Posterior vena cava (tissue), 2 donors: ENCODE results near the gene LRRC4C. TPM values are rescaled to one million over a fixed set of nuclear protein-coding genes. Genes with fewer than 3 reads are reported as not detected.

ENCODE experiments used
- DNase-seq: peaks from one replicate; pipeline ENCODE4 v3.0.0-alpha.2; 2020; ENCODE audit warnings: low spot score
- intact Hi-C, 2 donors: fragments of 100-400 bp; cut with DNase I; formaldehyde crosslinking; loops; one replicate each; pipeline versions ENCODE4 v1.14.1 to v1.14.2; 2022 to 2023
- total RNA-seq, 2 donors: library from RNA; stranded (reverse); fragmentation: NEBNext Ultra II Directional; extraction: Animal tissue kit (Norgen Biotek cat#: 25700); gene quantifications; one replicate each; pipeline ENCODE4 v1.2.1, GENCODE V29; 2021
- donor health status: DM: yes; HTN: yes; CAD: no.
- donor health status: DM: yes; HTN: yes; CAD: no.

Gene LRRC4C
- total RNA-seq, 2 donors from 2014 or later = 0.48 to 0.69 TPM

DNA sequence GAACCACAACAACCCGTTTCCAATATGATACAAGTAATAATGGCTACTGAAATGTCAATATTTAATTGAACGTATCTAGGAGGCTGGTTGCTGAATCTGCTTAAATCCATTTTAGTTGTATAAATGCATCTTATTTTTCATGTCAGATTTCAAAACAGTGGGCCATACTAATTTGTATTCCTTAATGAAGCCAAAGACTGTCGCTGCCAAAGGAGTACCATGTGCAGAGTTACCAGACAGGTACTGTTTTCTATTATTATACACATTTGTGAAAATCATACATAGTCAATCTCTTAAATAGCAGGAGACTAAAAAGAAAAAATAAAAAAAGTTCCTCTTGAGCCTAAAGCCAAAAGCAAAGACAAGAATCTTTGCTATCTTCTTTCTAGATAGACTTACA lies 632.3 kb downstream of the LRRC4C start:
- intact Hi-C loops = no loop called here
- no peak for DNase-seq

DNA sequence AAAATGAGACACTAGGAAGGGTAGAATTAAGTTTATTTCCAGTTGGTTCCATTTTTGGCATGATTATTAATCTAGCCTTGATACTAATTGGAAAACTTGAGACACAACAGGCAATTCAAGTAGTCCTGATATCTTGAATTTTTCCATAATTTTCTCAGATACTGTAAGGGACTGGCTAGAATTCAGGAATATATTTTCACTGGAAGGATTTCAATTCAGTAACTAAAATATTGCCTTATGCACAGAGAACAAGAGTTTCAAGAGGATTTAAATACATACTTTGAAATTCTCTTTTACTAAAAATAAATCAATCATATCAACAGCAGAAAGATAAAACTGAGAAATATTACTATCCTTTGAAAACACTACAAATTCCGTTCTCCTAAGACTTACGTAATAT lies 632.9 kb downstream of the LRRC4C start:
- no peak for DNase-seq
- intact Hi-C loops = no loop called here

DNA sequence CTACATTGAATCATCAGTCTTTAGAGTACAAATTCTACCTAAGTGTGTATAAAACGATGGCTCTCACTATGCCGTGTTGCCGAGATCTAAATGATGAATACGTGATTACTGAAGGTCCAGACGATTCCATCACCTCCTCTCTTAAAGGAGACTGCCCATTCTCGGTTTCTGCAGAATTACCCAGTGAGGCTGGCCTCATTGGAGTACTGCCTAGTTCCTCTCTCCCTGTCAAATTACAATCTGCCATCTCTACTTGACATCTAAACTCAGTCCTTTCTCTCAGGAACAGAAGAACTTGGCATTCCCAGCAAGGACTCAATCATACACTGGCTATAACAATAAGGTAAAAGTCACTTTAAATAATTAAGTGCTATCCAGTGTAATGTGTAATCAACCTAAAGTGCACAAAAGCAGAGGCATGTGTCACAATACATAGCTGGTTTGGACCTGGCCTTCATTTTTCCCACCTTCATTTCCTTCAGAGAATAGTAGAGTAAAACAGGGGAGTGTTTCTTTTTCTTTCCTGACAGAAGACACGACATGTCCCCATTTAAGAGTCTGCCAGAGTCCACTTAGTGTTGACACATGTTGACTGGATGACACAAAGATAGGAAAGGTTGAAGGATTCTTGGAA lies 634.1 kb downstream of the LRRC4C start:
- intact Hi-C loops = no loop called here
- DNase-seq = no peak

DNA sequence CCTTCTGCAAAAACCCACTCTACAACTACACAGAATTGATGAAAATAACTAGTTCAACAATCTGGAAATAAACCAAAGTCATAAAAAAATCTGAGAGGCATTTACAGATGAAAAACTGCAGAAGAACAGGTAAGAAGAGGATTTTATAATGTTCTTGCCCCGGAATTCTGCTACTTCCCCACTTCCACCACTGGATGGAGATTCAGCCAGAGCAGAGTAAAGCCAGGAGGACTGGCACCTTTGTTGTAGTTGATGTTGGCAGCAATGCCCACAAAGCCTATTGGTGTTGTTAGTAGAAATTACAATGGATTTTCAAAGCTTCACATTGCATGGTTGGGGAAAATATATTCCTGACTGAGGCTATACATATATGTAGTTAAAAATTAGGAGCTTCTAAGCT lies 640.2 kb downstream of the LRRC4C start:
- no peak for DNase-seq
- intact Hi-C loops = no loop called here

DNA sequence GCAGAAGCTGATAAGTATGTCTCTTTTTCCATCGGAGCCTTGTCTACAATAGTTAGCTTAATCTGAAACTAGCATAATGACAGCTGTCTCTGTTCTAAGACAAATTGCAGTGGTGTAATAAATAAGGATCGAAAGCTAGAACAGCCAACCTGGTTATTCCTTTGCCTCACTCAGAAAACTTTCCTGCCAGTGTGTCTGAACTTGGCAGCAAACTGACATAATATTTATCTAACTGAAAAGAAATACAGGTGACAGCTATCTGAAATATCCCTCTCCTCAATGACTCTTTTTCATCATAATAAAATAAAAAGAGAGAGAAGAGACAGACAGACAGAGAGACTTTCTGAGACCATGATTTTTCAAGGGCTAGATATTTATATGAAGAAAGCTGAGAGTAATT lies 642.5 kb downstream of the LRRC4C start:
- intact Hi-C loops = no loop called here
- no peak for DNase-seq

DNA sequence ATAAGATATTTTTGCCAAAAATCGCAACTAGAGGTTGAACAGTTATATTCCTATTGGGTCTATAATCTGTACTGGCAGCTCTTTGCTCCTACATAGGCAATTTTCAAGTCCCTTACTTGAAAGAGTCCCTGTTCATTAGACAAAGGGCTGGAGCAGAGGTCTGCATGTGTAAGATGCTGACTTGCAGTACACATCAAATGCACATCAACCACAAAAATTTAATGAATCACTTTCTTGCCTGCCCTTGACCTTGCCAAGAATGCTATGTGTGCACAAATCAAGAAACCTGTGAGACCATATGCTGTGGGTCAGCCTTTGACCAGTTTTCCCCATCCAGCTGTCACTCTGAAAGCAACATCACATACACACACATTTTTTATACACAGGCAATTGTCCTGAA lies 661.5 kb downstream of the LRRC4C start:
- DNase-seq = no peak
- intact Hi-C loops = no loop called here

DNA sequence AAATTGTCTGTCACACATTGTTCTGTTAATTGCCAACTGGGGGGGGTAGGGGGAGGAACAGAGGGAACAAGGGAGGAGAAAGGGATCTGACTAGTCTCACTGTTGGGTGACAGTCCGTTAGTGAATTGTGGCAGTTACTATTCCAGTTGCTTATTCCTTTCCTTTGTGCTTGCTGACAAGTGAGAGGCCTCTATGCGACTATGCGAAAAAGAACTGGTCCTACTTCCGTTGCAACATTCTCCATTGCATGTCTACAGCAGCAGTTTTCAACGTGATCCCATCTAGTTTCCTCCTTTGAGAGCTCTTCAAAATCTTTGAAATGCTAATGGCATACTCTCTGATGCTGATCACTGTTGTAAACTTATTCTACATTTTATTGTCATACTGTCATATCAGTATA lies 672.2 kb downstream of the LRRC4C start:
- intact Hi-C loops = no loop called here
- DNase-seq = no peak

DNA sequence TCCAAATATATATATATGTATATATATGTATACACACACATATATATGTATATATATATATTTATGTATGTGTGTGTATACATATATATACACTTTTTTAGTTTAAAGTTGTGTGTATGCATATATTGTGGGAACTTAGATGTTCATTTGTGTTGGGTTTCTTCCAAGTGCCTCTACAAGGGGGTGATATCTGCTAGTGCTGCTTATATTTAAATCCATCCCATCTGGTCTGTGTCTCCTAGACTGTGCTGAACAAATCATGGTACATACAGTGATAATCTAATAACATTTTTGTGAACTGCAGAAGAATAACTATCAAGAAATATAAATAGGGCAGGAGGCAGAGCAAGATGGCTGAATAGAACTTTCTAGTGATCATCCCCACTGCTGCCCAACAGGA lies 696.4 kb downstream of the LRRC4C start:
- intact Hi-C loops = no loop called here

DNA sequence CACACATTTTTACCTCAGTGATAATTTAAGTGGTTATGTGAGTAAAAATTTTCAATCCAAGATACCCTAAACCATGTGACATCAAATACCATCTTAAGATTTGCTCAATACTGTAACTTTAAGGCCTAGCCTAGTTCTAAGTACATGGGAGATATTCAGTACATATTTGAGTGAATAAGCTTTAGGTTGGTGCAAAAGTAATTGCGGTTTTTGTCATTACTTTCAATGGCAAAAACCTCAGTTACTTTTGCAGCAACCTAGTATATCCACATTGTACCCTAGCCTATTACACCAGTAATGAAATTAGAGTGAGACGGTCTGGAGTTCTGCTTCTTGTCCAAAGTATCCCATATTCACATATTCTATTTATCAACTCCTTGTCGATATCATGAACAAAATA lies 700.1 kb downstream of the LRRC4C start:
- no peak for DNase-seq
- intact Hi-C loops = no loop called here

More for the DNA sequence above, 696.4 kb downstream of the LRRC4C start:
- DNase-seq = no peak

DNA sequence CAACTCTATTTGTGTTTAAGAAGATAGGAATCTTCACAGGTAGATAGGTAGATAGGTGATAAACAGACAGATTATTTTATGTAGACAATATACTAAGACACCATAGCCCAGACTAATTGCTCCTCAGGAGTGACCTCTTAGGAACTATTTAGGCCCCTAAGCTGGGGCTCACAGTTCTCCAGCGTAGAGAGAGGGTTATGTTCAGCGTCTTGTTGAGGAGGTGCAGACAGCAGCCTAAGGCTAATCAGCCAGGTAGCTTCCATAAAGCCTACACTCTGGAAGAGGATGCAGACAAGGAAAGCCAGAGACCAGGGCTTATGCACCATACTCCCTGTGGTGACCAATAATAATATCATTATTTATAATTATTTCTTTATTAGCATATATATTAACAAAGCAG lies 705.2 kb downstream of the LRRC4C start:
- intact Hi-C loops = no loop called here
- no peak for DNase-seq

DNA sequence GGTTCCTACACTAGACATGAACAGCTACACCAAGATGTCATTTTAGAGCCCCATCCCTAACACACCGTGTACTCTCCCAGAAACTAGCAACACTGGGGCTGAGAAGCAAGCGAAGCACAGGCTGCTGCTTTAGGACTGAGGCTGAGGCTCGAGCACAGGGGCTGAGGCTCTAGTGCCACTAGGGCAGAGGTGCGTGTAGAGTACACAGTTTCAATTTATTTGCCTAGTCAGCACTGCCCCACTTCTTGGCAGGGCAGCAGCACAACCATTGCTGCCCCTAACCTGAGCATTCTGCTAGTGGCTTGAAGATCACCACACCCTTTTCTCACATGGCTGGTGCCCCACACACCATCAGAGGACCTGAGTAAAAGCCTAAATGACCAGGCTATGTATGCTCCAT lies 713.2 kb downstream of the LRRC4C start:
- intact Hi-C loops = no loop called here
- DNase-seq = no peak

DNA sequence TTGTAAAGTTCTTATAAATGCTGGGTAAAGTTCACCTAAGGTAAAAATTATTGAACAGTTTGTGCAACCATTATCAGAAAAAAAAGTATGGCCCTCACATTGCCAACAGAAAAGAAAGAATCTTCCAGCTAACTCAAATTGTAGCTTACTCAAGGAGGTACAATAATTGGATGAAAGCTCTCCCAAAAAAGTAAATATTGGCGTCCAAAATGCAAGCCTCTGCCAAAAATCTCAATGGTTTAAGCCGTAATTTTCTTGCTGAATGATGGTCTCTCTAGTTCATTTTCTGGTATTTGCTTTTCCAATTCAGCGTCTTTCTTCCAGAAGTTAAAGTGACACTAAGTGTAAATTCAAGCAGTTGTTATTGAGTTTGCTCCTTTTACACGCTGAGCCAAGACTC lies 727.3 kb downstream of the LRRC4C start:
- DNase-seq = no peak
- intact Hi-C loops = no loop called here

DNA sequence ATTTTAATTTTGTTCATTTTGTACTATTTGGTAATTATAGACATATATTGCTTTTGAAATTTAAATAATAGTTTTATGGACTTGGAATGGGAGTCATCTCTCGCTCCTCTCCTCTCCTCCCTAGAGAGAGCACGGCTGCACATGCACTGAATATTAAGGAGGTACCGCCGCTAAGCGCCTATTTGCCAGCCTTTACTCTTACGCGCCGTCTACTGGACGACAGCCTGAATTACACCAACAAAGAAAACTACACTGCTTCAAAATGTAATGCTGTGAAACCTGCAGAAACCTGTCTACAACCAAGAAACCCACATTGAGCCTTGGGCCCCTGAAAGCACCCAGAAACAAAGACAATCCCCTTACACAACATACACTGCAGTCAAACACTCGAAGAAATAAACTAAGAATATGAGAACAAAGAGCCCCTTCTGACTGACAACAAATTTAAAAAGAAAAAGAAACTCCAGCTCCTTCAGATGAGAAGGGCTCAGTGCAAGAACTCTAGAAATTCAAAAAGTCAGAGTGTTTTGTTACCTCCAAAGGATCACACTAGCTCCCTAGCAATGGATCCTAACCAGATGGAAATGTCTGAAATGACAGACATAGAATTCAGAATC lies 737.2 kb downstream of the LRRC4C start:
- no peak for DNase-seq
- intact Hi-C loops = no loop called here

DNA sequence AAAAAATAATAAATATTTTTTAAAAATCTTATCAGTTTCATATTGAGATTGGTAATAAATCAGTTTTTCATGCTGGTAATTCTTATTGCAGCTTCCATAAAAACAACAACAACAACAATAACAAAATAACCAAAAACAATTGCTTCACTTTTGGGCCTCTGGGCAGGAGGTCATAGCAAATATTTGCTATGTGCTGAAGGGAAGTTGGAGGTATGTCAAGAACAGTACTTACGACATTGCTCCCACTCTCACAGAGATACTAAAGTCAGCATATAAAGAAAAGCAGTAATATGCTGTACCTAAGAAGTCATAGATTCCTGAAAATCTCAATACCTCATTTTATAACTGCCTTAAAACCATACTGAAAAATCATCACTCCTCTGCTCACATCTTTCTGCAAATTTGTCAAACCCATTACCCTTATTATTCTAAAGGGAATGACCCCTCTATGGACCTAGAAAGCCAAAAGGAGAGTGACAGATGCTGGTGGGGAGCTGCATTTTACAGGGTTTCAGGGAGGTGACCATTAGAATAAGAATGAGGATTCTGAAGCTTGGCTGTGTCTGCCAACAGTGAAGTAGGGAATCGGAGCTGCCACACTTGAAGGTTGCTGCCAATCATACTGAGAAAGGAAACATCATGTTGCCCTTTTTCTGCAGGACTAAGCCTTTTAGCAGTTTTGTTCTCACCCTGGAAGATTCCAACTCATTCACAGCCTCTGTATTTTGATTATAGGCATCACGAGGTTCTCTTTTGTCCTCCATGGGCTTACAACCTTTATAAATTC lies 742.9 kb downstream of the LRRC4C start:
- no peak for DNase-seq
- intact Hi-C loops = no loop called here

DNA sequence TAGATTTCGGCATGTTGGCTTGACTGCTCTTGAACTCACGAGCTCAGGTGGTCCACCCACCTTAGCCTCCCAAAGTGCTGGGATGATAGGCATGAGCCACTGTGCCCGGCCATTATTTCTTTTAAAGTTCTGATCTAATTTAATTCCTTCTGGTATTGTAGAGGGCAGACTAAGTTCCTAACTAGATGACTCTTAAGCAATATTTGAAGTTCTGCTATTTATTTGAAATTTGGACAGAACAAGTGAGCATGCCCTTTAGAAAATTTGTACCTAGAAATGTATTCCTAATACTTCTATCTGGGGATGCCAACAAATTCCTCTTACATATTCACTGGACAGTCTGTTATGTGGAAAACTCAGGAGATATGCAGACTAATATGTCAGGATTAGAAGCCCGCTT lies 746.4 kb downstream of the LRRC4C start:
- DNase-seq = no peak
- intact Hi-C loops = no loop called here

DNA sequence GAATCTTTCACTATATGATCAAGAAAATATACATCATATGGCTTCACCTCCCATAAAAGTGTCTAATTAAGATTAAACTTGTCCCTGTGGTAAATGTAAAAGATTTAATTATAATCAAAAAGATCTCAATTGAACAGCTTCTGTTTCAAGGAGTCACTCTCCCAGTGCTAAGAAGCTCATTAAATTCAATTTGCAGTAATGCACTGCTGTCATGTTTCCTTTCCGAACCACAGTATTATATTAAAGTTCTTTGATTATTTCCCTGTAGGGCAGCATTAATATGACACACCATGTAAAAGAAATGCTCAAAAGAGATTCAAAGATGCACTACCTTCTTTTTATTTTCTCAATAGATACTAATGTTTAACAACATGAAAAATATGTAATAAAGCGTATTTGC lies 758.4 kb downstream of the LRRC4C start:
- intact Hi-C loops = no loop called here
- no peak for DNase-seq

DNA sequence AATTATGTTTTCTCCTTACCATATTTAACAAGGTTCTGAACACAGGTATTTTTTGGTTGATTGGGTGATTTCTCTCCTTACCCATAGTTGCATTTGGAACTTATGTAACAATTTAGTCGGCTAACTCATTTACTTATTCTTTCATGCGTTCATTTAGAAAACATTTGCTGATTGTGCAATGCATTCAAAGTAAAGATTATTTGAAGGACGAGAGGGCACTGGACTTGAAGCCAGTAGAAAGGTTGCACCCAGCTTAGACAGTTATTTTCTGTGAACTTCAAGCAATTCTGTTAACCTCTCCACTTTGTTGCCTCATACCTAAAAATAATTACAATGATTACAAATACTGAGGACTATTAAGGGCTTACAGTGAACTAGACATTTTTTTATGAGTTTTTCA lies 769.6 kb downstream of the LRRC4C start:
- DNase-seq = no peak
- intact Hi-C loops = no loop called here

DNA sequence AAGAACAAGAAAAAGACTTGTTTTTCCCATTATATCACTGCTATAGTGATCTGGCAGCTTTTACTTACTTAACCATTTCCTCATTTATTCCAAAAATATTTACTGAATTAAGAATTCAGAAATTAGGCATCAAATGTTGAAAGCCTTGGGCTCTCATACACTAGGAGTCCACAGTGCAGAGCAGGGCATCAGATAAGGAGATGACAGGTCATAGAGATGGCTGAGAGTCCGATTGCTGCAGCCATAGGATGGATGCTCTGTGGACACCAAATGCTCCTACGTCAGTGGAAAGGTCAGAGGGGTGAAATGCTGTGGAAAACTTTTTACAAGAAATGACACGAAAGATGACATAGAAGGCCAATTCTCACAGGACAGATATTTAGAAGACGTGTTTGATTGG lies 771.1 kb downstream of the LRRC4C start:
- intact Hi-C loops = no loop called here
- no peak for DNase-seq

DNA sequence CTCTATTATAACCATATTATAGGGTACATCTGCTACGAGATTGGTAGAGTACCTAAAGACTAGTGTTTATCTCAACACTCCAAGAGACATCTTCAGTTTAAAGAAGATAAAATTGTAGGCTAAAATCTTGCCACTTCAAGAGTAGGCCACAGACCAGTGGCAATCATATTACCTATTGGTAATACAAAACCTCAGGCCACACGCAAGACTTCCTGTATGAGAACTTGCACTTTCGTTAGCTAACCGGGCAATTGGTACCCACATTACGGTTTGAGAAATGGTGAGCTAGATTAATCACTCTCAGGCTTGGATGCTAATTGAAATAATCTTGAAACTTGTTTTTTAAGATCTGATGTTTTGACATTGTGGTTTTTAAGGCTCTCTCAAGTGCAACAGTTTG lies 772.7 kb downstream of the LRRC4C start:
- intact Hi-C loops = no loop called here
- no peak for DNase-seq

DNA sequence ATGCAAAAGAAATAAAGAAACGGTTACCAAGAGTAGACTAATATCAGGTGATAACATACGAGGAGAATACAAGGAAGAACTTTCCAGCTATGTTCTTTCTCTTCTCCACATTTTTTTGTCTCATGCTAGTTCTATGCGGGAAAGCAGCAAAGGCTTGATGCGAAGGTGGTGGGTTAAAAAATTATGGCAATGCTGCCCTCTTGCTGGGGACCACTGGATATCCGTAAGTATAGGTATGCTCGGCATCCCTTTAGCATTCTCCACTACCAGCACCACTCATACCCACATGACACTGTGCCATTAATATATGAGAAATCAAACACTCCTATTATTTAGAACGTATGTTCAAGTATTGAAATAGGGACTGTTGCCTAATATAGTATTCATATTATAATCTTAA lies 776.4 kb downstream of the LRRC4C start:
- DNase-seq = no peak
- intact Hi-C loops = no loop called here

DNA sequence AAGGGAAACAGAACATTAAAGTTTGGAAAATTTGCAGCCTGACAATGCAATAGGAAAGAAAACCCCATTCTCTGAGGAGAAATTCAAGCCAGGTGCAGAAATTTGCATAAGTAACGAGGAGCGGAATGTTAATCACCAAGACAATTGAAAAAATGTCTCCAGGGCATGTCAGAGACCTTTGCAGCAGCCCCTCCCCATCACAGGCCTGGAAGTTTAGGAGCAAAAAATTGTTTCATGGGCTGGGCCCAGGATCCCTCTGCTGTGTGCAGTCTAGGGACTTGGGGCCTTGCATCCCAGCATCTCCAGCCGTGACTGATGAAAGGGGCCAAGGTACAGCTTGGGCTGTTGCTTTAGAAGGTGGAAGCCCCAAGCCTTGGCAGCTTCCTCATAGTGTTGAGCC lies 780.2 kb downstream of the LRRC4C start:
- no peak for DNase-seq

More for the DNA sequence above, 780.2 kb downstream of the LRRC4C start:
- intact Hi-C loops = no loop called here
